K562 (cell line): Measurements from ENCODE around the gene TRIAP1. TPM values are rescaled to one million over a fixed set of nuclear protein-coding genes. Genes with fewer than 3 reads are reported as not detected.

Experiments used
- BHLHE40 ChIP-seq: IDR thresholded peaks from 2 replicates; pipeline ENCODE4 v1.6.1; 2011; ENCODE audit warnings: low read length, improper control_type of control experiment
- CC2D1A ChIP-seq: fragments of 450-650 bp; IDR thresholded peaks from 2 replicates; pipeline ENCODE4 v1.6.1; 2017; ENCODE audit warnings: mild to moderate bottlenecking
- CHAMP1 ChIP-seq: fragments of 450-650 bp; IDR thresholded peaks from 2 replicates; pipeline ENCODE4 v1.6.1; 2016; ENCODE audit warnings: mild to moderate bottlenecking
- CREB5 ChIP-seq: fragments of 250-450 bp; sonication (Bioruptor Pico); IDR thresholded peaks from 2 replicates; pipeline ENCODE4 v1.5.0; 2020; ENCODE audit warnings: mild to moderate bottlenecking
- DIDO1 ChIP-seq: fragments of 450-650 bp; IDR thresholded peaks from 2 replicates; pipeline ENCODE4 v1.6.1; 2016; ENCODE audit warnings: low read depth, missing biosample characterization, missing genetic modification characterization
- DPF2 ChIP-seq: fragments of 450-650 bp; IDR thresholded peaks from 2 replicates; pipeline ENCODE4 v1.6.1; 2016
- ELK1 ChIP-seq: sonication (generic); formaldehyde crosslinking; IDR thresholded peaks from 2 replicates; pipeline ENCODE4 v1.8.1; 2022; ENCODE audit warnings: missing genetic modification reagents
- FOXK2 ChIP-seq, 2 experiments: fragments of 450-650 bp; IDR thresholded peaks in 1 of 2; conservative IDR thresholded peaks in 1 of 2; 2 replicates each; pipeline ENCODE4 v1.6.1; 2016; ENCODE audit warnings: low read depth in 2 of 2, mild to moderate bottlenecking in 1 of 2
- MCM3 ChIP-seq: fragments of 450-650 bp; IDR thresholded peaks from 2 replicates; pipeline ENCODE4 v1.6.1; 2016
- NCOA6 ChIP-seq: fragments of 450-650 bp; IDR thresholded peaks from 2 replicates; pipeline ENCODE4 v1.6.1; 2017; ENCODE audit warnings: mild to moderate bottlenecking
- SAFB ChIP-seq: fragments of 200-400 bp; formaldehyde crosslinking; IDR thresholded peaks from 2 replicates; pipeline ENCODE4 v1.6.1; 2017; ENCODE audit warnings: low read depth, low read length, borderline replicate concordance
- UBTF ChIP-seq, 2 experiments: IDR thresholded peaks; 2 replicates each; pipeline ENCODE4 v1.6.1; 2012; ENCODE audit warnings: improper control_type of control experiment in 2 of 2, low read depth in 2 of 2, low read length in 2 of 2, borderline replicate concordance in 1 of 2
- ZC3H11A ChIP-seq: IDR thresholded peaks from 2 replicates; pipeline ENCODE4 v1.6.1; 2012; ENCODE audit warnings: low read depth, low read length, improper control_type of control experiment
- ZNF609 ChIP-seq: sonication (generic); formaldehyde crosslinking; IDR thresholded peaks from 2 replicates; pipeline ENCODE4 v1.8.1; 2023; ENCODE audit warnings: missing genetic modification reagents, mild to moderate bottlenecking, borderline replicate concordance
- ZNF699 ChIP-seq: fragments of 250-450 bp; sonication (Bioruptor Pico); IDR thresholded peaks from 2 replicates; pipeline ENCODE4 v1.8.0; 2021; ENCODE audit warnings: mild to moderate bottlenecking, moderate library complexity; ENCODE audit not compliant: insufficient replicate concordance
- polyA plus RNA-seq, 8 experiments: library from polyadenylated mRNA; depleted of rRNA in 4 of 8; stranded (reverse) in 5 of 8; unstranded in 3 of 8; fragments of >200 nt; fragmentation: Nextera tagmentation in 2 of 8; fragmentation: Illumina TruSeq in 1 of 8; extraction: Ambion mirVana in 2 of 8; extraction: Trizol in 1 of 8; gene quantifications; 2 replicates each; pipeline versions ENCODE4 v1.2.1 to v1.2.3, GENCODE V29; 2011 to 2014; ENCODE audit warnings: inconsistent platforms in 1 of 8, missing spikeins in 1 of 8
- total RNA-seq, 7 experiments: library from RNA; depleted of rRNA in 6 of 7; stranded (reverse); fragments of >200 nt in 6 of 7; fragmentation: Illumina TruSeq in 2 of 7; extraction: Trizol in 2 of 7; gene quantifications; 2 replicates each; pipeline versions ENCODE4 v1.2.1 to v1.2.3, GENCODE V29; 2011 to 2021; ENCODE audit warnings: low replicate concordance in 1 of 7

TRIAP1 gene
- total and polyA plus RNA-seq, 9 of the 15 experiments (the other 6 are each of a cell fraction or from before 2014, with no cell fraction given), result 37.3 to 354 (median 65.4) TPM

- no peak for TF ChIP-seq ZNF609 (CRISPR knock-in tag)
- TF ChIP-seq NCOA6, result no peak
- TF ChIP-seq DIDO1 (tag), result no peak
- TF ChIP-seq MCM3, result no peak
- TF ChIP-seq FOXK2 (conservative IDR thresholded peaks at IDR 0.05 in 1 of 2, IDR thresholded peaks at IDR 0.05 in 1 of 2; ENCODE audit: low read depth in 2 of 2), result peak in 1 of 2 experiments; percentile 43; a peak in 1 of 4 replicates
- TF ChIP-seq DPF2, result peak; percentile 20; the same call in 1 of the 2 replicates
- peak; percentile 40; the same call in 1 of the 2 replicates for TF ChIP-seq BHLHE40
- TF ChIP-seq CHAMP1, result no peak
- TF ChIP-seq ZC3H11A, result no peak
- TF ChIP-seq ELK1 (CRISPR knock-in tag), result no peak
- peak; percentile 72 to 88; a peak in 3 of 4 replicates for TF ChIP-seq UBTF (IDR thresholded peaks at IDR 0.05; ENCODE audit: borderline replicate concordance in 1 of 2, low read depth in 2 of 2, low read length in 2 of 2)
- TF ChIP-seq SAFB, result peak; percentile 34; the same call in 1 of the 2 replicates
- no peak for TF ChIP-seq CREB5 (CRISPR knock-in tag)
- TF ChIP-seq CC2D1A, result no peak
- TF ChIP-seq ZNF699 (CRISPR knock-in tag), result no peak
Measured at GRCh38 chr12:120469450-120470149, 23.4 kb upstream of the TRIAP1 start, which contains the start of gene SRSF9 (continued).
